HepG2 (cell line): ENCODE data around the gene HOXA7. TPM values are rescaled to one million over a fixed set of nuclear protein-coding genes. Genes with fewer than 3 reads are reported as not detected.
A peak's percentile ranks its signal among the peaks of the same experiment; 100 is the strongest.

Experiments used
- BCL6 ChIP-seq: IDR thresholded peaks from 2 replicates; pipeline ENCODE4 v1.6.1; 2016; ENCODE audit warnings: missing genetic modification reagents, missing compliant biosample characterization
- CEBPB ChIP-seq: IDR thresholded peaks from 2 replicates; pipeline ENCODE4 v1.6.1; 2011; ENCODE audit warnings: low read depth, low read length, improper control_type of control experiment, borderline replicate concordance
- CREB3 ChIP-seq: sonication (generic); formaldehyde crosslinking; IDR thresholded peaks from 2 replicates; pipeline ENCODE4 v1.5.0; 2020; ENCODE audit warnings: missing genetic modification reagents
- HHEX ChIP-seq: IDR thresholded peaks from 2 replicates; pipeline ENCODE4 v1.6.1; 2016; ENCODE audit warnings: control low read depth
- HNF1A ChIP-seq, 2 experiments: sonication (generic) in 1 of 2; formaldehyde crosslinking in 1 of 2; IDR thresholded peaks; 2 replicates each; pipeline versions ENCODE4 v1.4.0 to v1.6.1; 2016 to 2020; ENCODE audit warnings: borderline replicate concordance in 1 of 2, low read depth in 1 of 2, mild to moderate bottlenecking in 1 of 2, missing genetic modification reagents in 1 of 2
- HOXA7 ChIP-seq: sonication (generic); formaldehyde crosslinking; IDR thresholded peaks from 2 replicates; pipeline ENCODE4 v1.8.1; 2022; ENCODE audit warnings: mild to moderate bottlenecking, missing genetic modification reagents, moderate library complexity
- LCORL ChIP-seq, 2 experiments: fragments of 450-650 bp in 1 of 2; sonication (generic) in 1 of 2; formaldehyde crosslinking in 1 of 2; IDR thresholded peaks; 2 replicates each; pipeline versions ENCODE4 v1.5.0 to v1.6.1; 2017 to 2020; ENCODE audit warnings: antibody characterized with exemption in 1 of 2, missing genetic modification reagents in 1 of 2
- MIER3 ChIP-seq: IDR thresholded peaks from 2 replicates; pipeline ENCODE4 v1.6.1; 2016; ENCODE audit warnings: missing compliant biosample characterization, borderline replicate concordance
- PRDM4 ChIP-seq: sonication (generic); formaldehyde crosslinking; IDR thresholded peaks from 2 replicates; pipeline ENCODE4 v1.9.0; 2021; ENCODE audit warnings: missing genetic modification reagents, borderline replicate concordance
- TEAD2 ChIP-seq: sonication (generic); formaldehyde crosslinking; IDR thresholded peaks from 2 replicates; pipeline ENCODE4 v1.9.0; 2021; ENCODE audit warnings: missing genetic modification reagents
- ZHX2 ChIP-seq, 2 experiments: sonication (generic) in 1 of 2; formaldehyde crosslinking in 1 of 2; IDR thresholded peaks; 2 replicates each; pipeline versions ENCODE4 v1.6.1 to v1.9.0; 2014 to 2022; ENCODE audit warnings: antibody characterized with exemption in 1 of 2, borderline replicate concordance in 1 of 2, inconsistent platforms in 1 of 2, low read depth in 1 of 2, missing genetic modification reagents in 1 of 2
- polyA plus RNA-seq, 8 experiments: library from polyadenylated mRNA; depleted of rRNA in 3 of 8; stranded (reverse) in 7 of 8; unstranded in 1 of 8; fragments of >200 nt; fragmentation: Illumina TruSeq in 4 of 8; extraction: Trizol in 4 of 8; gene quantifications; 2 replicates each; pipeline versions ENCODE4 v1.2.1 to v1.2.3, GENCODE V29; 2011 to 2016; ENCODE audit warnings: low read depth in 4 of 8, missing spikeins in 1 of 8, mixed read lengths in 1 of 8; ENCODE audit not compliant: insufficient read depth in 1 of 8
- total RNA-seq, 5 experiments: library from RNA; depleted of rRNA; stranded (reverse); fragments of >200 nt; fragmentation: Illumina TruSeq; extraction: Trizol; gene quantifications; 2 replicates each; pipeline ENCODE4 v1.2.3, GENCODE V29; 2016; ENCODE audit warnings: low read depth in 1 of 5
- TF ChIP-seq, protein P1 (sequence below): sonication (generic); formaldehyde crosslinking; IDR thresholded peaks from 2 replicates; pipeline ENCODE4 v1.9.0; 2021; ENCODE audit warnings: missing genetic modification reagents, mild to moderate bottlenecking, borderline replicate concordance

The HOXA7 gene
- total and polyA plus RNA-seq, 2 of the 13 experiments (the other 11 are each of a cell fraction or from before 2014, with no cell fraction given): 0.05 TPM; not detected in 1

DNA sequence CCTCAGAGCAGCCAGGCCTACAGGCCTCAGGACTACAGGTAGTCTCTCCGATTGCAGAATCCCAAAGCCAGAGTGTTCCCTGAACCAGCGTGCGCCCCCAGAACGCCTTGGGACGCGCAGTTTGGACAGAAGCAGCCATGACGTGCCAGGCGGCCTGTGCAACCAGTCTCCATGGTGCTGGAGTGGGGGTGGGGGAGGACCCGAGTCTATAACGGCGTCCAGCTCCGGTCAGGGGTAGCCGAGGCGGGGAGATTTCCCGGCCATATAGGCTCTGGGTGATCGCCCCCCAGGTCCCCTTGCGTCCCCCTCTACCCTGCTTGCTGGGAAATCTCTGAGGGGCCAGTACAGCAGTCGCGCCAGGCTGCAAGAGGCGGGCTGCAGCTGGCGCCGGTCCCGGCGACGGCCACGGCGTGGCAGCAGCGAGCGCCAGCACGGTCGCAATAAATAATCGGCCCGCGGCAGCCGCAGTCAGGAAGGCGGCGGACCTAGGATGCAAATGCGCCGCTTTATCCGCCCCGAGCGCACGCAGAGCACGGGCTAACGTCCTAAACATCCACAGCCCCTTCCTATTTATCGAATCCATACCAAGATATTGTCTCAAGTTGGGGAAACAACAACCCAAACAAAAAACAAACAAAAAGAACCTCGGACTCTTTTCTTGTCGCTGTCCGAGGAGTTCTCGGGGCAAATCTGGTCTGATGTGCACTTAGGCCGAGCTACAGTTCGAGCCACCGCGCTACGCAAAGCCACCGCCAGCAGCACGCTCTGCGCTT is 5.7 kb downstream of the HOXA7 start (continued):
- TF ChIP-seq CREB3 (CRISPR knock-in tag) (no peak), LCORL (IDR thresholded peaks at IDR 0.05) (no peak), LCORL (CRISPR knock-in tag; IDR thresholded peaks at IDR 0.05) (peak; percentile 45; the same call in 1 of the 2 replicates), ZHX2 (IDR thresholded peaks at IDR 0.05; ENCODE audit: low read depth) (no peak; the same call in 1 of the 2 replicates), ZHX2 (CRISPR knock-in tag; IDR thresholded peaks at IDR 0.05; ENCODE audit: borderline replicate concordance) (no peak), PRDM4 (CRISPR knock-in tag) (no peak), HNF1A (IDR thresholded peaks at IDR 0.05; ENCODE audit: low read depth) (no peak), HNF1A (CRISPR knock-in tag; IDR thresholded peaks at IDR 0.05; ENCODE audit: borderline replicate concordance) (no peak), MIER3 (CRISPR knock-in tag) (no peak), TEAD2 (no peak), CEBPB (no peak), HHEX (CRISPR knock-in tag) (no peak), HOXA7 (no peak), BCL6 (CRISPR knock-in tag) (no peak)
- TF ChIP-seq, protein P1, sequence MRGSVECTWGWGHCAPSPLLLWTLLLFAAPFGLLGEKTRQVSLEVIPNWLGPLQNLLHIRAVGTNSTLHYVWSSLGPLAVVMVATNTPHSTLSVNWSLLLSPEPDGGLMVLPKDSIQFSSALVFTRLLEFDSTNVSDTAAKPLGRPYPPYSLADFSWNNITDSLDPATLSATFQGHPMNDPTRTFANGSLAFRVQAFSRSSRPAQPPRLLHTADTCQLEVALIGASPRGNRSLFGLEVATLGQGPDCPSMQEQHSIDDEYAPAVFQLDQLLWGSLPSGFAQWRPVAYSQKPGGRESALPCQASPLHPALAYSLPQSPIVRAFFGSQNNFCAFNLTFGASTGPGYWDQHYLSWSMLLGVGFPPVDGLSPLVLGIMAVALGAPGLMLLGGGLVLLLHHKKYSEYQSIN (CRISPR knock-in tag): no peak
